ENCODE results near the gene KIF18B. TPM values are rescaled to one million over a fixed set of nuclear protein-coding genes. Genes with fewer than 3 reads are reported as not detected.

The KIF18B gene
- total and polyA plus RNA-seq, 2 of the 13 experiments (the other 11 are each of a cell fraction or from before 2014, with no cell fraction given): 15.2 to 15.3 TPM

DNA sequence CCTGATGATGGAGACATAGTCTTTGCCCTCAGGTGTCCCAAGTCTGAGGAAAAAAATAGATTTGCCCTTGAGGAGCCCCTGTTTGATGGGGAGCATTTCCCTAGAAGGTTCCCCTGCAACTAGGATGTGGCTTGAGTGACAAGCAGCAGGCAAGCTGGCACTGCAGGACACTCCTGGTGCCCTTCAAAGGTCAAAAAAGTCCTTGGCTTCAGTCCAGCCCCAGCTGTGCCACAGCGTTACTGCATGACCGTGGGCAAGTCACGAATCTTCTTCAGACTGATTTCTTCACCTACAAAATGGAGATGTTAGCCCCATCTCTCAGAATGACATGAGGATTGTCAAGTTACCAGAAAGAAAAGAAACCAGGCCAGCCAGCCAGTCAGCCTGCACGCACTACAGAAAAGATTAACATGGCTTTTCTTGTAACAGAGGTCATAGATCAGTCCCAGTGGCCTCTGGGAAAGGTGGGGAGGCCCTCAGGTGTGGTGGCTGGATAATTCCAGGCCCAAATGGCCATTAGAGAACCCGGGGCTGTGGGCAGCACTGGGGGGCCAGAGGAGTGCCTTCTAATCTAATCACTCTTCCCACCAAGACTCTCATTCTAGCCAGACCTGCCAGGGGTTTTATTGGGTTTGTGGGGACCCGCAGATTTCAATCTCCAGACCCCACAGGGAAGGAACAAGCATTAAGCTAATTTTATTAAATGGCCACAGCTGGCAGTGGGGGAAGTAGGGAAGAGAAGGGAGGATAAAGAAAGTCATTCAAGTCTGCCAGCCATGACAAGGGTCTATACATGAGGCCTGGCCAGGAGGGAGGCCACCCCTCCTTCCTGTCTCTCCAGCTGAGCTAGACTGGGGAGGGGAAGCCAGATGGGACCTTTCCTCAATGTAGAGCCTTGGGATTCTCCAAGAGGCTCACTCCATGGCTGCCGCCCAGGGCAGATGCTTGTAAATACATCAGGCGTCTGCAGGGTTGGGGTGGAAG, 9.7 kb upstream of the KIF18B start (continued):
- TF ChIP-seq, protein P1, sequence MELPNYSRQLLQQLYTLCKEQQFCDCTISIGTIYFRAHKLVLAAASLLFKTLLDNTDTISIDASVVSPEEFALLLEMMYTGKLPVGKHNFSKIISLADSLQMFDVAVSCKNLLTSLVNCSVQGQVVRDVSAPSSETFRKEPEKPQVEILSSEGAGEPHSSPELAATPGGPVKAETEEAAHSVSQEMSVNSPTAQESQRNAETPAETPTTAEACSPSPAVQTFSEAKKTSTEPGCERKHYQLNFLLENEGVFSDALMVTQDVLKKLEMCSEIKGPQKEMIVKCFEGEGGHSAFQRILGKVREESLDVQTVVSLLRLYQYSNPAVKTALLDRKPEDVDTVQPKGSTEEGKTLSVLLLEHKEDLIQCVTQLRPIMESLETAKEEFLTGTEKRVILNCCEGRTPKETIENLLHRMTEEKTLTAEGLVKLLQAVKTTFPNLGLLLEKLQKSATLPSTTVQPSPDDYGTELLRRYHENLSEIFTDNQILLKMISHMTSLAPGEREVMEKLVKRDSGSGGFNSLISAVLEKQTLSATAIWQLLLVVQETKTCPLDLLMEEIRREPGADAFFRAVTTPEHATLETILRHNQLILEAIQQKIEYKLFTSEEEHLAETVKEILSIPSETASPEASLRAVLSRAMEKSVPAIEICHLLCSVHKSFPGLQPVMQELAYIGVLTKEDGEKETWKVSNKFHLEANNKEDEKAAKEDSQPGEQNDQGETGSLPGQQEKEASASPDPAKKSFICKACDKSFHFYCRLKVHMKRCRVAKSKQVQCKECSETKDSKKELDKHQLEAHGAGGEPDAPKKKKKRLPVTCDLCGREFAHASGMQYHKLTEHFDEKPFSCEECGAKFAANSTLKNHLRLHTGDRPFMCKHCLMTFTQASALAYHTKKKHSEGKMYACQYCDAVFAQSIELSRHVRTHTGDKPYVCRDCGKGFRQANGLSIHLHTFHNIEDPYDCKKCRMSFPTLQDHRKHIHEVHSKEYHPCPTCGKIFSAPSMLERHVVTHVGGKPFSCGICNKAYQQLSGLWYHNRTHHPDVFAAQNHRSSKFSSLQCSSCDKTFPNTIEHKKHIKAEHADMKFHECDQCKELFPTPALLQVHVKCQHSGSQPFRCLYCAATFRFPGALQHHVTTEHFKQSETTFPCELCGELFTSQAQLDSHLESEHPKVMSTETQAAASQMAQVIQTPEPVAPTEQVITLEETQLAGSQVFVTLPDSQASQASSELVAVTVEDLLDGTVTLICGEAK (IDR thresholded peaks at IDR 0.05): no peak
- TF ChIP-seq, protein P1 (CRISPR knock-in tag; IDR thresholded peaks at IDR 0.05): 0 out of 2 replicates have a peak, but pooled peaks have one; percentile 24
- TF ChIP-seq AGO1 (IDR thresholded peaks at IDR 0.05; ENCODE audit: low read depth, low read length, poor library complexity, severe bottlenecking): no peak
- TF ChIP-seq SNAI1 (CRISPR knock-in tag; IDR thresholded peaks at IDR 0.05; ENCODE audit: borderline replicate concordance): no peak
- TF ChIP-seq PLSCR1 (CRISPR knock-in tag; IDR thresholded peaks at IDR 0.05; ENCODE audit: borderline replicate concordance): no peak
- TF ChIP-seq HHEX (CRISPR knock-in tag; IDR thresholded peaks at IDR 0.05): no peak
- no peak for TF ChIP-seq SMARCC2 (IDR thresholded peaks at IDR 0.05)
- no peak for TF ChIP-seq KMT2A (CRISPR knock-in tag; IDR thresholded peaks at IDR 0.05)
- TF ChIP-seq, protein P2, sequence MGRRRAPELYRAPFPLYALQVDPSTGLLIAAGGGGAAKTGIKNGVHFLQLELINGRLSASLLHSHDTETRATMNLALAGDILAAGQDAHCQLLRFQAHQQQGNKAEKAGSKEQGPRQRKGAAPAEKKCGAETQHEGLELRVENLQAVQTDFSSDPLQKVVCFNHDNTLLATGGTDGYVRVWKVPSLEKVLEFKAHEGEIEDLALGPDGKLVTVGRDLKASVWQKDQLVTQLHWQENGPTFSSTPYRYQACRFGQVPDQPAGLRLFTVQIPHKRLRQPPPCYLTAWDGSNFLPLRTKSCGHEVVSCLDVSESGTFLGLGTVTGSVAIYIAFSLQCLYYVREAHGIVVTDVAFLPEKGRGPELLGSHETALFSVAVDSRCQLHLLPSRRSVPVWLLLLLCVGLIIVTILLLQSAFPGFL (CRISPR knock-in tag; IDR thresholded peaks at IDR 0.05): no peak
- TF ChIP-seq POLR2AphosphoS5 (IDR thresholded peaks at IDR 0.05; ENCODE audit: low read depth, low read length): peak; percentile 43; the same call in 1 of the 2 replicates
- no peak for TF ChIP-seq PAWR (CRISPR knock-in tag; IDR thresholded peaks at IDR 0.05; ENCODE audit: borderline replicate concordance)
- TF ChIP-seq IKZF1 (IDR thresholded peaks at IDR 0.05): no peak
- TF ChIP-seq ZNF607 (CRISPR knock-in tag; IDR thresholded peaks at IDR 0.05; ENCODE audit: borderline replicate concordance): no peak
- TF ChIP-seq RCOR2 (CRISPR knock-in tag; IDR thresholded peaks at IDR 0.05): 0 out of 2 replicates have a peak, but pooled peaks have one; percentile 21
- TF ChIP-seq SAFB2 (CRISPR knock-in tag; IDR thresholded peaks at IDR 0.05; ENCODE audit: borderline replicate concordance, low read depth): no peak
- TF ChIP-seq ZNF292 (CRISPR knock-in tag; IDR thresholded peaks at IDR 0.05; ENCODE audit: borderline replicate concordance, low read depth): peak; percentile 32; the same call in 1 of the 2 replicates
- no peak for TF ChIP-seq ELF1 (CRISPR knock-in tag; IDR thresholded peaks at IDR 0.05)
- 0 out of 2 replicates have a peak, but pooled peaks have one; percentile 21 for TF ChIP-seq POGZ (CRISPR knock-in tag; IDR thresholded peaks at IDR 0.05)
- TF ChIP-seq NKX3-1 (CRISPR knock-in tag; IDR thresholded peaks at IDR 0.05): no peak
